CD4-positive, alpha-beta T cell treated with Interleukin-17A for 4 hours (primary cell): ENCODE measurements around the gene PLXDC2.

Experiments used
- DNase-seq: peaks from one replicate; pipeline ENCODE4 v3.0.0-alpha.2; 2020; ENCODE audit warnings: mixed read lengths

PLXDC2 gene

DNA sequence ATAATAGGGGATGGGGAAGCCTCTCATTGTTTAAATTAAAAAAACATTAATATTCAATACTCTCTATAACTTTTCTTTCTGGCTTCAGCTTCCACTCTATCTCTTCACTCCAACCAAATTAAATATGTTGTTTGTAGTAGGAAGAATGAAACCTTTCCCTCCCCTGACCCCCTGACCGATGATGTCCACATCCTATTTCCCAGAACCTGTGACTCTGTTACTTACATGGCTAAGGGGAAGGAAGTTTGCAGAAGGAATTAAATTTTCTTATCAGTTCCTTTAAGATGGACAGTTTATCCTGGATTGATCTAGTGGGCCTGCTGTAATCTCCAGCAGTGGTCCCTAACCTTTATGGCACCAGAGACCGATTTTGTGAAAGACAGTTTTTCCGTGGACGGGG is 130.0 kb downstream of the PLXDC2 start:
- DNase-seq: no peak

DNA sequence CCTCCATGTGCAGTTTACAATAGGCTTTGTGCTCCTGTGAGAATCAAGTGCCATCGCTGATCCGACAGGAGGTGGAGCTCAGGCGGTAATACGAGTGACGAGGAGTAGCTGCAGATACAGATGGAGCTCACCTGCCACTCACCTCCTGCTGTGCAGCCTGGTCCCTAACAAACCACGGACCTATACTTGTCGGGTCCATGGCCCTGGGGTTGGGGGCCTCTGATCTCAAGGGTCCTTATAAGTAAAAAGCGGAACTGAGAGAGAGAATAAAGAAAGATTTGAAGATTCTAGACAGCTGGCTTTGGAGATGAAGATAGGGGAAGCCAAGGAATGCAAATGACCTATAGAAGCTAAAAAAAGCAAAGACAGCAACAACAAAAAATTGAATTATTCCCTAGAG is 130.6 kb downstream of the PLXDC2 start:
- no peak for DNase-seq

DNA sequence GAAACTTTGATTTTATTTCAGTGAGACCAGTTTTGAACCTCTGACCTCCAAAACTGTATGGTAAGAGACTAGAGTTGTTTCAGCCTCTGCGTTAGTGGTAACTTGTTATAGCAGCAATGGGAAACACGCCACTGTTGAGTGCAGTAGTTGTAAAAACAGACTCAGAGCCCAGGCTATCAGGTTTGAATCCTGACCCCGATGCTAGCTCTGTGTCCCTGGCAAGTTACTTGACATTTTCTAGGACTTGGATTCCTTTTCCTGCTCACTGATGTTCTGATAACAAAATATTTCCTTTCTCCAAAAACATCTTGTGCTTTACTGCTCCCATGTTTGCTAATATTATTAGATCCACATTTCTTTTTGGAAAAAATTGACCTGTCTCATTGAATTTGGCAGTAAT is 131.0 kb downstream of the PLXDC2 start:
- no peak for DNase-seq

DNA sequence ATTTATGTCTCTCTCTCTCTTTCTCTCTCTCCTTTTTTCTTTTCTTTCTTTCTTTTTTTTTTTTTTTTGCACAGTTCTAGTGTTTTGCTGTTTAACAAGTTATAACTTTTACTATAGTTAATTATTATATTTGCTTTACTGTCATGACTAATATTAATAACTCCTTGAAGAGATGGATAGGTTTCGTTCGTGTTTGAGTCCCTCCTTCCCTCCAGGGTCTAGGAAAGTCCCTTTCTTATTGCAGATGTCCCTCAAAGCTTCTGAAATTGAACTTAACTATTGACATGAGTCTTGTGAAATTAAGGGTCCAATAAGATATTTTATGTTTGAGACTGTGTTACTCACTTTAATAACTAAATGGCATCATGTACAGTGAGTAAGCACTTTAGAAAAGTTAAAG is 131.4 kb downstream of the PLXDC2 start:
- no peak for DNase-seq

DNA sequence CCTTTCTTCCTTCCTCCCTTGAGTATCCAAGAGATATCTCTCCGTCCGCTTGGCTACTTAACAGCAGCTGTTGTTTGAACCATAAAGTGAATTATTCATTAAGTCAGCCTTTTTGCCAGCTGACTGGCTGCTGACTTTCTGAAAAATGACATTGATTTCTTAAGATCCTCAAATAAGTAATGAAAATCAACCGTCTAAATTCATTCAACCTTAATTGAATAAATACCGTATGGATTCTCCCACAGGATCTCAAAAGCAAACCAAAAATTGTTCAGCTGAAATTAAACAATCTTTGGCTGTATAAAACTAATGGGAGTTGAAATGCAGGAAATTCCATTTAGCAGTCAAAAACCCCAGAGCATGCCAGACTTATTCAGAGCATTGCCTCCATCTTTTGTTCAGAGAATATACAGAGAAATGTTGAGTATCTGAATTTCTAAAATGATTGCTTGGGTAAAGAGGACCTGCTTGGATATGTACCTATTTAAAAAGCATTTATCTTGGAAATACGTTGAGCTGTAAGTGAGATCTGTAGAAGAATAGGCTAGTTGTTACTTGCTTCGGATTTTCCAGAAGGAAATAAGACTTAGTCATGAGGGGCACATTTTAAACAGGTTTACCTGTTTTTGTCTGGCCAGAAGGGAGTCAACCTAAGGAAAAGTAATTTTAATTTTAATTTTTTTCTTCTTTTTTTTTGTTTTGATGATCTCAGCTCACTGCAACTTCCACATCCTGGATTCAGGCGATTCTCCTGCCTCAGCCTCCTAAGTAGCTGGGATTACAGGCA is 136.2 kb downstream of the PLXDC2 start:
- DNase-seq: no peak

DNA sequence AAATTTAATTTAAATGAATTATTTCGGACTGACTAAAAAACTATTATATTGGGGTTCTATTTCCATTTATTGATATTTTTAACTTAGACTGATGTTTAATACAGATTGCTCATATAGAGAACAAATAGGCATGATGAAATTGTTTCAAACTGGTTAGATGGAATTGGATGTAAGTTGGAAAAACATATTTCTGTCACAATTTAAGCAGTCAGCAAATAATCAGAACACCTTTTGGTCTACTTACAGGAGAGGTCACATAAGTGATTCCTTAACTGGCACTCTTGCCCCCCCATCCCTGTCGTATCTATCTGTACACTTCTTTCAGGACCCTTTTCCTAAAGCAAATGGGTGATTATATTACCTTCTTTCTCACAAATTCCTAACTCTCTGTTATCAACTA is 138.4 kb downstream of the PLXDC2 start:
- DNase-seq: no peak

DNA sequence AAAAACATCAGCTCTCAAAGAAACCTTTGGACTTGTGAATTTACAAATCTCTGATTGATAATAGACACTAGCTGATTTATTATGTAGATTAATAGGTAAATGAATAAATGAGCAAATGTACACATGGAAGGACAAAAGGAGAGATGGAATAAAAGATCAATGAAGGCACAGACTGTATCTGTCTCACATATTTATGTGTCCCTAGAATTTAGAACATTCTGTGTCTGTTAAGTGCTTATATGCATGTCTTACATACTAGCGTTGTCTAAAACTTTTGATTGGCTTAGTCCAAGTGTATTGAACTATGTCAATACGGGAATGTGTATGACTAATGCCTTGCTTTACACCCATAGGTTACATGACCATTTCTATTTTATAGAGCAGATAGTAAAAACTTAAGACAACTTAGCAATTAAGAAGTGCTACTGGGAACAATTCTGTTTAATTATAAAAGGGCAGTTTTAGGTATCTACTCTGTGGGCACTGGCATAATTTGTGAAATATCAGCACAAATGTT is 140.3 kb downstream of the PLXDC2 start:
- no peak for DNase-seq

DNA sequence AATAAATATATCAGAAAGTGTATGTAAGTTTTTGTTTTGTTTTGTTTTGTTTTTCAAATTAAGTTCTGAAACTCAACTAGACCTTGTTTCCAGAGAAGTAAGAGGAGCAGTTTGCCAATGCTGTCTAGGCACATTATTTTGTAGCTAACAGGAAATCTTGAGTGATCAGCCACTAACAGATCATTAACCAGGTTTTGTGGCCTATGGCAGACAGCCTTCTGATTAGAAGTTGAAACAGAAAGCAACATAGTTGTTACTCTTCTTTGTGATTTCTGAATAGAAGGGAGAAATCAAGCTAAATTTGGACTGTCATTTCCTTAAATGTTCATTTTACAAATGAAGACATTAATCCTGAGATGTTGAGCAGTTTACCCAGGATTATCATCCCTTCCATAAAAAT is 142.6 kb downstream of the PLXDC2 start:
- no peak for DNase-seq

DNA sequence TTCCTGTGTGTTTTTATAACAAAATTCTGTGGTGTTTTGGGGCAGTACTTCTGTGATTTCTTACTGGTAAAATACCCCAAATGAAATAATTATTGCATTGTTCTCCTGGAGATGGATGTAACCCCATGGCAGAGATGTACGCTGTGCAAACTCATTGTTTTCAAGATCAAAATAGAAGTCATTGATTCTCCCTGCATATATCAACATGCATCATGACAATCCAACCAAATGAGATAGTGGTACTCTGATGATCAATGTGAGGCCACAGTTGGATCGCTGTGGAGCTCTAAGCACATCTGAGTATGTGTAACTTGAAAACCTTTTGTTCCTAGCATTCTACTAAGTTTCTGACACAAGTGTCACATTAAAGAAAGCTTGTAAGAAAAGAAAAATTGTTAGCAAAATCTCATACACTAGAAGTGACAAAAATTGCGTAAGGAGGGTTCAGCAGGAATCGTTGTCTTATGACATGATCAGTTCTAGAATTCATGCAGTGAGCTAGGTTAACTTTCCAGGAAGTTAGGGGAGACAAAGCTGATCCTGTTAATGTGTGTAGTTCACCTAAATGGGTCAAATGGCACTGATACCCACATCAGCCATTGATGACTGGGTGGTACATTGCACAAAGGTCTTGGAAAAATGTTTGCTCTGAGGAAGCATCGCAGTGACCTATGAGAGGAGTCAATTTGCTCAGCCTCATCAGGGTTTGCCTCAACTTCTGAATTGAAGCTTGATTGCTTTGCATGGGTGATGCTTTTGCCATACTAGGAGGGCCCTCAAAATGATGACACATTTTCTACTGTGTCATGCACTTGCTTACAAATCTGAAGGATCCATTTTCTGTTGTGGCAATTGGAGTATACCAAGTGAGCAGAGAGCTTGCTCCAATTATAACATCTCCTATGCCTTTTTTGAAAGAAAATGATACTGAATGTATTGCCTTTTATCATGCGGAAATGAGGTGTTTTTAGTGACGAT is 145.1 kb downstream of the PLXDC2 start:
- DNase-seq: no peak

DNA sequence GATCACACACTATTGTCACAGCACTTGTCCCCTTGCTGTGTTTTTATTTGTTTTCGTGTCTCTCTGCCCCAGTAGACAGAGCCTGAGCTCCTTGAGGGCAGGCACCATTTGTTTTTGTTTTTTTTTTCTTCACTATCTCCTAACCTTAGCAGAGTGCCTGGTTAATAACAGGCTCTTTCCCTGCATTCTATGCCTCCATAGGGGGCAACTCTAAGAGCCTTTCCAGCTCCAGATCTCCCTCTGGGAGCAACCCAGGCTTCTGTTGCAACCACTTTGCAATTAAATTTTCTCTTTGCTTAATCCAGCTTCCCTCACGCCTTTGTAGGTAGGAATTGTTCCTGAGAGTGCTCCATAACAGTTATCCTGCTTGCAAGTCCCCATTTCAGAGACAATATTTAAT is 148.4 kb downstream of the PLXDC2 start:
- DNase-seq: no peak

DNA sequence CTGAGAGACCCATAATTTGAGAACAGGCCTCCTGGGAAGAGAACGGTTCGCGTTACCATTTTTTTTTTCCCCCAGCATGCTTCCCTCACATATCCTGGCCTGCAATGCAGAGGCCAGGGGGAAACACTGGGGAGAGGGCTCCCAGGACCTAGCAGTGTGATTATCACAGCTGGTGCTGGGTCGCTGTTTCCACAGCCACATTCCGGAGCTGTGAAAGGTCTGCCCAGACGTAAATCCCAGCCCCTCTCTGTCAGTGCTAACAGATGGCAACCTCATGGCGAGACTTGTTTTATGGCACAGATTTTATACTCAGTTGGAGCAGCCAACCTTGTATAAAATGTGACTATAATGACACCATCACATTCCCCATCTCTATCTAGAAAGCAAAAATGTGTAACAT is 150.5 kb downstream of the PLXDC2 start:
- DNase-seq: no peak

DNA sequence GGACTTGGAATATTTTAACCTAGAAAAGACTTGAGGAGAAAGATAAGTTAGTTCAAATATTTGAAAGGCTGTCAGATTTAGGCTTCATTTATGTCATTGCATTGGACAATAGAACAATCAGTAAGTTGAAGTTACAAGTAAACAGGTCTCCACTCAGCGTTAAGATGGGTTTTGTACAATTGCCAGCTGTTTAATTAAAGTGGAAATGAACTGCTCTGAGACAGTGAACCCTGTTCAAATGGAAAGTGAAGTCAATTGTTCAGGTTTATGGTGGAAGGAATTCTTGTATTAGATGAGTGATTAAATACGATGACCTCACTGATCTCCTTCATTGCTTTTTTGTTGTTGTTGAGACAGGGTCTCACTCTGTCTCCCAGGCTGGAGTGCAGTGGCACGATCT is 151.7 kb downstream of the PLXDC2 start:
- no peak for DNase-seq

DNA sequence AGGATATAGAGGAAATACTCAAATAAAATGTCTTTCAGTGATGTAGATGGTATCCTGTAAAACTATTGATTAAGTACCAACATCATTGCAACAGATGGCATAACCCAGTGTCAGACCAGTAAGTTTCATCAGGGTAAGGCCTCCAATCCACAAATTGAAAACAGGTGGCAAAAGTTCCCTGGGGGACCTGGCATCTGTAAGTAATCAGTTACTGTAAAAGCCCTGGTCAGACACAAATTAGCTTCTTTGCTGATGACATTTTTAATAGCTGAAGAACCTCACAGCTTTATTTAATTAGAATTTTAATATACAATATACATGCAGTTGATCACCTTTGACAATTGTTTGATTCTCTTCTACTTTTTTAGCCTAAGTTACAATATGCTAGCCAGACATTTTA is 152.5 kb downstream of the PLXDC2 start:
- DNase-seq: no peak

DNA sequence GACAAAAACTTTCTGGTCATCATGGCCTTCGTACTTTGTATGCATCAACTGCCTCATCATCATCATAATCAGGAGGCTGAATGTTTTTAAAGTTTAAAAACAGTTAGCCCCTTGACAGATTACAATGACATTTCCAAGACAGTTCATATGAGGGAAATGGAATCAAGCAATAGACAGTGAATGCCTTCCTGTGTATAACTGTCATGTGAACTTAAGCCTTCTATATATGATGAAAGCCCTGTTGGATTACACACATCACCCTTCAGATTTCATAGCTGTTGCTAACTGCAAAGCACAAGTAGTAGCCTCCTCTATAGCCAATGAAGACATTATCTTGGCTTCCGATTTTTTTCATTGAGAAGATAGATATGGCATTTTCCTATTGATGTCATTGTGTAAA is 154.0 kb downstream of the PLXDC2 start:
- DNase-seq: no peak

DNA sequence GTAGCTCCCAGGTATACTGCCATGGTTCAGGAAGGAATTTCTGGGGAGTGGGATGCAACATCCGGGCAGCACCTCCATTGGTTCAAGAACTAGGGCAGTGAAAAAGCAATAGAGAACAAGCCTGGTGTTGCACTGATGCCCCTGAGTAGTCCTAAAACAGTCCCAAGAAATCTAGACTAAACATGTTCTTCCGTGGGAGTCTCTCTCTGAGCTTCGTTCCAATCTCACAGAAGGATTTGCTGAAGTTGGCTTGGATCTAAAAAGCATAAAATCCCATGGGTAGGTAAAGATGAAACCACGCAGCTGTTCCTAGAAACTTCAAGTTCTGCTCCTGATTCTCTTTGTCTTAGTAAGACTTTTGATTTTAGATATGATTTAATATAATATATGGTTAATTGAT is 154.5 kb downstream of the PLXDC2 start:
- no peak for DNase-seq

DNA sequence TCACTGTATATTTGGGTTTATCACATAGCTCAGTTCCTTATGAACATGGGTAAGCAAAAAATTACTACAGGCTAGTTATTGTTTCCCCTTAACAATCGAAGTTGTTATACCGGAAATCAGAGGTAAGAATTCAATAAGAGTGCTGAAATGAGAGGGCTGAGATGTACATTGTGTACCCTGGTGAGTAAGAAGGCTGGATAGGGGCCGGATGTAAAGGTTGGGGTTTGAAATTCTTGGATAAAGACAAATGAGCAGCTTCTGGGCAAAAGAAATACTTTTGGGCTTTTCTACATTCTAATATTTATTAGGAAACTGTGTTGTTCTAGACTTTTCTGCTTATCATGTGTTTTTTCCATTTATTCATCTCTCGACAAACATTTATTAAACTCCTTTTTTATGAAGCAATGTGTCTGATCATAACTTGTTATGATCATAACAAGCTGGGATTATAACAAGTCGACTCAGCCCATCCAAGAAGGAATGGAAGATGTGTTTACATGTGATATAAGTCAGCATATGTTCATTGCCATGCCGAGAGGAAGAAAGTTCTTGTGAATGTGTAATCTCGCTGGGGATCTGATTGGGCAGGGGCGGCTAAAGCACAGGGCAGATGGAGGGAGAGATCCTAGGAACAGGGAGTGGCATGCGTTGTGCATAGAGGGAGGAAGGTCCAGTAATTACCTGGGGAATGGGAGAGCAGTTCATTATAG is 155.3 kb downstream of the PLXDC2 start:
- no peak for DNase-seq

DNA sequence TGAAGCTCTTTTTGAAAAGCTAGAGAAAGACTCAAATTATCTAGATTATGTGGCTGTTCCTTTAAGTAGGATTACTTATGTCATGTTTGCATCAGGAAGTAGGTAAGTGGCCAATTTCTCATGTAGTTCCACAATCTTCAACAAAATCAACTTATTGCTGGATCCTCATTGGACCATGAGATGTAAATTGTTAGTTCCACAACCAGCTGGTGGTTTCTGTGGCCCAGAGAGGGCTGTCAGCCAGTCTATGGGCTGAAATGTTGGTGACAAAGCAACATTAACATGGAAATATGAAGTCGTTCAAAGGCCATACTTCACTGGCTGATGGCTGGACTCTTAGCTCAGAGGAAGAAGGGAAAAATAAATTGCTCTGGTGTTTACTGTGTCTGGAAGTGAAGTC is 157.9 kb downstream of the PLXDC2 start:
- DNase-seq: no peak

DNA sequence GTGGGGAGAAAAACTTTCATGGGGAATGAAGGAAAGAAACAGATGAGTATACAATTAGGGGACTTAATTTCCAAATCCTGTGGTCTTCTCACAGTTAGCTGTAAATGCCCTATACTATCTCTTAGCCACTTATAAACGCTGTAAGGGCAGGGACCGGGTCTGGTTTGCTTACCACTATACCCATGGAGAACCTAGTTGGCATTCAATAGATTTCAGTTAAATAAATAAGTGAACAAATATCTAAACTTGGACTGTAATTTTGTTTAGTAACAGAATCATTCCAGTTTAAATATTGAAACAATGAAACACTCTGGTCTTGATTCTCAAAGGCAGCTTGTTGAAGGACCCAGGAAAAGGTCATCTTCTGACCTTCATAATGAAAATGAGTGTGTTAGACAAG is 158.3 kb downstream of the PLXDC2 start:
- DNase-seq: no peak

DNA sequence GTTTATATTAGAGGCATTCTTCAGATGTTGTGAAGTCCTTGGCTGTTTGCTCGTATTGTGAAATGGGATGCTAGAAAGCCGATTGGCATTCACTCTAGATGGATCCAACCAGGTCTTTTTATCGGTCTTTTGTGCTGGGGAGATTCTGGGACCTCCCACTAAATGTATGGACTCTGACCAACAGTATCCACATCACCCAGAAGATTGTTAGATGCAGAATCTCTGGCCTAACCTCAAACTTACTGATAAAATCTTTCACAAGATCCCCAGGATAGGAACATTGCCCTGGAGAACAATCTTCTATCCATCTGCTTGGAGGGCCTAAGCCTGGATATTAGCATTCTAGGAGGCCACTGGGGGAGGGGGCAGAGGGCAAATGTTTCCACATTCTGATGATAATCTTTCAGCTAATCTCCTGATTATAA is 160.9 kb downstream of the PLXDC2 start:
- DNase-seq: no peak

DNA sequence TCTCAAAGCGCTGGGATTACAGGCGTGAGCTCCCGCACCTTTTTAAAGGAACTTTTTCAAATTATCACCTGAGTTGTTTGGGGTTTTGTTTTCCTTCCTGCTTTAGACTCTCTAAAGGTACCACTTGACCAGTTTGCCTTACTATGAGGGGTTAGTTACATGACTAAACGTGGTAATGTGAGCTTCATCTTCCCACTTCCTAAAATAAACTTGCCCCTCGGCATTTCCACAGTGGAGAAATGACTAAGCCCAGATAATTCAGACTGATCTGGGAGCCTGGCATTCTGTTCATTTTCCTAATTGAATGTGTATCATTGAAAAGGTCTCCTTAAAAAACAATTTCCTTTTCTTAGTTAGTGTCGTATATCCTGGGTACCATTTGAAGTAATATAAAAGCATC is 163.4 kb downstream of the PLXDC2 start:
- DNase-seq: no peak

DNA sequence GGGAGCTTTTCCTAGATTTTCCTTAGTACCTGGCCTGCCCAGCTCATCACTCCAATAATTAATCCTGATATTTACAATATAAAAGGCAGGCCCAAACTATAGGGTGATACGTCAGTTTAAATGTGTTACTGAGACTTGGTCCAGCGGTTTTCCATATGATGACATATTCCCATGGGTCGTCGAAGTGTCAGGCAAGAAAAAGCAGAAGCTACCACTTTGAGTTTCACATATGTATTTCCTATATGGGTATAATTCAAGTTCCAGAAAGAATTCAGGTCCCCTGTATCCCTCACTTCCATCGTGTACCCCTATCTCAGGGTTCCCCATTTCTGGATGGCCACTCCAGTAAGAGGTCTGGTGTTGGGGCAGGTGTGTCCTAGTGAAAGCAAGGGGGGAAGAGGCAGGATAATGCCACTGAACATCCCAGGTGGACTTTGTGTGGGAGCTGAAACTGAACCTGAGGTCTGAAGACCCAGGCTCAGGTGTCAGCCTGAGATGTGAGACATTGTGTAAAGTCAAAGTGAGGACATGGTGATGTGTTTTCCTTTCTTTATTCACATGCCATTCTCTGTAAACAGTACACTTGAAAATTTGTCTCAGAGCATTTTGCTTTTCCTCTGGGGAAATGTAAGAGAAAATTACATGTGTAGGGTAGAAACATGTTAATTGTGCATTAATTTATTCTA is 167.8 kb downstream of the PLXDC2 start:
- DNase-seq: no peak

DNA sequence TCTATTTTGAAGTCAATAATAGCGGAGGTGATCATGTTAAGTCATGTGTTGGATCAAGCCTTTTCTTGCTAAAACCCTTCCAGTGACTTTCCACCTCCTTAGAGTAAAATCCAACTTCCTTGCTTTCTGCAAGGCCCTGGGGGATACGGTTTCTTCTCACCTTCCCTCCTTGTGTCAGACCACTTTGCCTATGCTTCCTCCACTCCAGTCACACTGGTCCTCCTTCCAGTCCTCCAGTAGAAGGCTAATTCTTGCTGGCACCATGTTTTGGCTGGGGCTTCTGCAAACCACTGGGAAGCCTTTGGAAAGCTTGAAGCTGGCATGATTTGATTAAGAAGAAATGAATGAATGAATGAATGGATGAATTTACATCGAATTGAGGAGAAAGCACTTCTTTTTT is 169.5 kb downstream of the PLXDC2 start:
- no peak for DNase-seq

DNA sequence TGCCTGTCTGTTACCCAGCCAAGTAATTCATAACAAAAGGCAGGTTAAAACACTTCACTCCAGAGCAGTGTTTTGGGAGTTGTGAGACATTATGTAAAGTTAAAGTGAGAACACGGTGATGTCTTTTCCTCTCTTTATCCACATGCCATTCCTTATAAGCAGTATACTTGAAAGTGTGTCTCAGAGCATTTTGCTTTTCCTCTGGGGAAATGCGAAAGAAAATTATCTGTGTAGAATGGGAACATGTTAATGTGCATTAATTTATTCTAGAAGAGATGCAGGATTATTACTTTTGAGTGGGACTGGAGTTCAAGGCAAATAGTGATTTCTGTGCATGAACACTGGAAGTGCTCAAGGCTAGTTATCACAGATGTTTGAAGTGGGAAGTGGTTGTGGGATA is 170.4 kb downstream of the PLXDC2 start:
- no peak for DNase-seq
